GM12801 (cell line): ENCODE data around the gene AEBP2.

Experiments
- CTCF ChIP-seq: IDR thresholded peaks from one replicate; pipeline ENCODE4 v1.5.1; 2011; ENCODE audit warnings: control low read depth; ENCODE audit not compliant: insufficient read length; ENCODE audit errors: extremely low read depth

AEBP2 gene

GRCh38 chr12:19477071-19477470, 37.8 kb downstream of the AEBP2 start:
- TF ChIP-seq CTCF: no peak

DNA sequence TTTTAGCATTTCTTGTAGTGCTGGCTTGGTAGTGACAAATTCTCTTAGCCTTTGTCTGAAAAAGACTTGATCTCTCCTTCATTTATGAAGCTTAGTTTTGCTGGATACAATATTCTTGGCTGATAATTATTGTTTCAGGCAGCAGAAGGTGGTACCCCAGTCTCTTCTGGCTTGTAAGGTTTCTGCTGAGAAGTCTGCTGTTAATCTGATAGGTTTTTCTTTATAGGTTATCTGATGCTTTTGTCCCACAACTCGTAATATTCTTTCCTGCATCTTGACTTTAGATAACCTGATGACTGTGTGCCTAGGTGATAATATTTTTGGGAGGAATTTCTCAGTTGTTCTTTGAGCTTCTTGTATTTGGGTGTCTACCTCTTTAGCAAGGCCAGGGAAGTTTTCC, 41.2 kb downstream of the AEBP2 start:
- TF ChIP-seq CTCF: no peak

- no peak for TF ChIP-seq CTCF
These were observed 42.7 kb downstream of the AEBP2 start for GRCh38 chr12:19482036-19482435.

- TF ChIP-seq CTCF: no peak
These were observed 43.3 kb downstream of the AEBP2 start for GRCh38 chr12:19482551-19483109.

GRCh38 chr12:19483727-19484126, 44.4 kb downstream of the AEBP2 start:
- TF ChIP-seq CTCF: no peak

DNA sequence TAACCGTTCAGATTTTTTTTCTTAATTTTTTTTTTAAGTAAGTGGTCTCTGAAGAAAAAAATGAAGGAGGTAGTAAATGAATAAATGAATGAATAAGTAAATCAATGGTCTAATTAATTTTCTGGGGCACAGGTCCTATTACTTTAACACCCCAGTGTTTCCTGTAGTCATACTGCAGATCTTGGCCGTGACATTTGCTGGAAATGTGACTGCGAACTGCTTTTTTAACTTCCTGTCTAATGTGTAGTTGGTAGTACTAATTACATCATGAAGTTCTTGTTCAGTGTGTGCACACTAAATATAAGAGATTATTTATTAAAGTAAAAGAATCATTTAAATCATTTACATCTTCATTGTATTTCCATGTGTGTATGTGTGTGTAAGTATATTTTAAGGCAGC, 45.4 kb downstream of the AEBP2 start:
- no peak for TF ChIP-seq CTCF

DNA sequence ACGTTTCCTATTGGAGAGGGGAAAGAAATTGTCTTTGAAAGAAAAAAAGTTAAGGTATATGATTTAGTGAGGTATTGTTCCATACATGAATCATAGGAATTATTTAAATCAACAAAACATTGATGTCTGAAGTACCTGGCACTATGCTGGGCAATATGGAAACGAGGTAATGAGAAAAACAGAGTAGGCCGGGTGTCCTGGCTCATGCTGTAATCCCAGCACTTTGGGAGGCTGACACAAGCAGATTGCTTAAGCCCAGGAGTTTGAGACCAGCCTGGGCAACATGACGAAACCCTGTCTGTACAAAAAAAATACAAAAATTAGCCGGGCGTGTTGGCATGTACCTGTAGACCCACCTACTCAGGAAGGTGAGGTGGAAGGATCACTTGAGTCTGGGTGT, 45.9 kb downstream of the AEBP2 start:
- no peak for TF ChIP-seq CTCF

- no peak for TF ChIP-seq CTCF
These were observed 49.9 kb downstream of the AEBP2 start for GRCh38 chr12:19489168-19489567.
